ENCODE results near the gene ZMIZ2. TPM values are rescaled to one million over a fixed set of nuclear protein-coding genes. Genes with fewer than 3 reads are reported as not detected.

The ZMIZ2 gene
- polyA plus RNA-seq, 2 donors, result 22.5 to 66.6 TPM

DNA sequence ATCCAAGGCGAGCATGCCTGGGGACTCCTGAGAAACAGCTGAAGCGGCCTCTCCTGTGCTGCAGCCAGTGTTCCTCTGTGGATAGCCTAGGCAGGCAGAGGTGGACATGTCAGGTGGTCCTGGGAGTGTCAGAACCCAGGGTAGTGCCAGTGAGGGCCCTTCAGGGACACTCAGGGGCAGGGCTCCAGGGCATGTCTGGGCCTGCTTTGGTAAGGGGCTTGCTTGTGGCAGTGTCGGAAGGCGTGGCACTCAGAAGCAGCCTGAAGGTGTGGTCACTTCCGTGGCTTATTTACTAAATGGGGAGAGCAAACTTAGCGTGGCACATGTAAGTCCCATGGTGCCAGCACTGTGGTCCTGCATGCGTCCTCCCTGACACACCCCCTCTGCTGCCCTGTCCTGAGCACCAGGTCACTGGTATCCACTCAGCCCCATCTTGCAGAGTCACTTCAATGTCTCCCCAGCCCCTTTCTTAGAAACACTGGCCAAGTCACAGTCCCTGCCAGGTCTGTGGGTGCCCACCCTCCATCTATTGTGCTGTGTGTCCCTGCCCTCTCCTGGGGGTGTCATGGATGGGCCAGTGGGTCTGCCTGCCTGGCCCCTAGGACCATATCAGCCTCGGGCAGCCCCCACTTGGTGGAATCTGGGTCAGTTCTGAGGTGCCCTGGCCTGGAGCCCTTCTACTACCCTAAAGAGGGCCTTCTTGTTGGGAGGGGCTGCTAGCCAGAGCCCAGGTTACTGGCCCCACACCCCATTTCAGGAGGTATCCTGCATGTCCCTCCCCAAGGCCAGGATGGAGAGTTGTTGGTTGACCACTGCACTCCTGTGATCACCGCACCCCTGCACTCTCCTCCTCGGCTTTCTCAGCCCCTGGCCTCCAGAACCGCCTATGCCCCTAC lies 6.4 kb downstream of the ZMIZ2 start:
- Histone ChIP-seq H3K4me1 (ENCODE audit: control insufficient read depth in 2 of 2, insufficient read depth in 2 of 2, low read length in 1 of 2) (peaks cover 12 to 26% of the 10 kb centered on the region in 2 donors), H3K9me3 (ENCODE audit: control insufficient read depth in 2 of 2, insufficient read depth in 1 of 2, low read depth in 1 of 2, low read length in 1 of 2) (no peaks in the 10 kb centered on the region), H3K27ac (ENCODE audit: low read depth in 2 of 2, low read length in 1 of 2) (peak overlapping the region in 1 of 2 donors; percentile 41), H3K4me3 (ENCODE audit: low read depth in 1 of 2, low read length in 2 of 2) (no peak overlapping the region), H3K27me3 (ENCODE audit: control insufficient read depth in 1 of 2, insufficient read depth in 2 of 2, low read length in 2 of 2) (no peaks in the 10 kb centered on the region), H3K36me3 (ENCODE audit: control insufficient read depth in 2 of 2, insufficient read depth in 2 of 2, low read length in 1 of 2) (peaks cover 12 to 20% of the 10 kb centered on the region in 2 donors)
- 70 to 72% methylated on average over 11 of the region's 11 CpGs for WGBS, 2 donors

GRCh38 chr7:44755698-44756627 lies 7.3 kb downstream of the ZMIZ2 start:
- WGBS, 2 donors, result 65 to 68% methylated on average over 17 of the region's 17 CpGs
- no peak overlapping the region for H3K4me3 ChIP-seq (ENCODE audit: low read depth in 1 of 2, low read length in 2 of 2)
- peaks cover 16 to 26% of the 10 kb centered on the region in 2 donors for H3K36me3 ChIP-seq (ENCODE audit: control insufficient read depth in 2 of 2, insufficient read depth in 2 of 2, low read length in 1 of 2)
- H3K9me3 ChIP-seq (ENCODE audit: control insufficient read depth in 2 of 2, insufficient read depth in 1 of 2, low read depth in 1 of 2, low read length in 1 of 2), result no peaks in the 10 kb centered on the region
- H3K27ac ChIP-seq (ENCODE audit: low read depth in 2 of 2, low read length in 1 of 2), result peak overlapping the region in 1 of 2 donors; percentile 55
- H3K4me1 ChIP-seq (ENCODE audit: control insufficient read depth in 2 of 2, insufficient read depth in 2 of 2, low read length in 1 of 2), result peaks cover 12 to 17% of the 10 kb centered on the region in 2 donors
- no peaks in the 10 kb centered on the region for H3K27me3 ChIP-seq (ENCODE audit: control insufficient read depth in 1 of 2, insufficient read depth in 2 of 2, low read length in 2 of 2)

- Histone ChIP-seq H3K4me3 (ENCODE audit: low read depth in 1 of 2, low read length in 2 of 2) (no peak overlapping the region), H3K27me3 (ENCODE audit: control insufficient read depth in 1 of 2, insufficient read depth in 2 of 2, low read length in 2 of 2) (no peaks in the 10 kb centered on the region), H3K9me3 (ENCODE audit: control insufficient read depth in 2 of 2, insufficient read depth in 1 of 2, low read depth in 1 of 2, low read length in 1 of 2) (no peaks in the 10 kb centered on the region), H3K36me3 (ENCODE audit: control insufficient read depth in 2 of 2, insufficient read depth in 2 of 2, low read length in 1 of 2) (peaks cover 18 to 34% of the 10 kb centered on the region in 2 donors), H3K4me1 (ENCODE audit: control insufficient read depth in 2 of 2, insufficient read depth in 2 of 2, low read length in 1 of 2) (peaks cover 12 to 19% of the 10 kb centered on the region in 2 donors), H3K27ac (ENCODE audit: low read depth in 2 of 2, low read length in 1 of 2) (no peak overlapping the region)
- 80% methylated on average over 12 of the region's 12 CpGs for WGBS, 2 donors
Observed at GRCh38 chr7:44756904-44757303, 8.3 kb downstream of the ZMIZ2 start.

- H3K27ac ChIP-seq (ENCODE audit: low read depth in 2 of 2, low read length in 1 of 2), result no peak overlapping the region
- H3K9me3 ChIP-seq (ENCODE audit: control insufficient read depth in 2 of 2, insufficient read depth in 1 of 2, low read depth in 1 of 2, low read length in 1 of 2), result no peaks in the 10 kb centered on the region
- no peak overlapping the region for H3K4me3 ChIP-seq (ENCODE audit: low read depth in 1 of 2, low read length in 2 of 2)
- H3K27me3 ChIP-seq (ENCODE audit: control insufficient read depth in 1 of 2, insufficient read depth in 2 of 2, low read length in 2 of 2), result no peaks in the 10 kb centered on the region
- H3K36me3 ChIP-seq (ENCODE audit: control insufficient read depth in 2 of 2, insufficient read depth in 2 of 2, low read length in 1 of 2), result peaks cover 18 to 35% of the 10 kb centered on the region in 2 donors
- 70 to 75% methylated on average over 10 of the region's 10 CpGs for WGBS, 2 donors
- H3K4me1 ChIP-seq (ENCODE audit: control insufficient read depth in 2 of 2, insufficient read depth in 2 of 2, low read length in 1 of 2), result peaks cover 12 to 21% of the 10 kb centered on the region in 2 donors
Observed at GRCh38 chr7:44757311-44757710, 8.7 kb downstream of the ZMIZ2 start.

- H3K4me3 ChIP-seq (ENCODE audit: low read depth in 1 of 2, low read length in 2 of 2), result no peak overlapping the region
- H3K27me3 ChIP-seq (ENCODE audit: control insufficient read depth in 1 of 2, insufficient read depth in 2 of 2, low read length in 2 of 2), result no peaks in the 10 kb centered on the region
- peaks cover 12 to 24% of the 10 kb centered on the region in 2 donors for H3K4me1 ChIP-seq (ENCODE audit: control insufficient read depth in 2 of 2, insufficient read depth in 2 of 2, low read length in 1 of 2)
- 91 to 92% methylated on average over 7 of the region's 7 CpGs for WGBS, 2 donors
- H3K9me3 ChIP-seq (ENCODE audit: control insufficient read depth in 2 of 2, insufficient read depth in 1 of 2, low read depth in 1 of 2, low read length in 1 of 2), result no peaks in the 10 kb centered on the region
- no peak overlapping the region for H3K27ac ChIP-seq (ENCODE audit: low read depth in 2 of 2, low read length in 1 of 2)
- peaks cover 18 to 37% of the 10 kb centered on the region in 2 donors for H3K36me3 ChIP-seq (ENCODE audit: control insufficient read depth in 2 of 2, insufficient read depth in 2 of 2, low read length in 1 of 2)
Observed at GRCh38 chr7:44757739-44758138, 9.1 kb downstream of the ZMIZ2 start.

DNA sequence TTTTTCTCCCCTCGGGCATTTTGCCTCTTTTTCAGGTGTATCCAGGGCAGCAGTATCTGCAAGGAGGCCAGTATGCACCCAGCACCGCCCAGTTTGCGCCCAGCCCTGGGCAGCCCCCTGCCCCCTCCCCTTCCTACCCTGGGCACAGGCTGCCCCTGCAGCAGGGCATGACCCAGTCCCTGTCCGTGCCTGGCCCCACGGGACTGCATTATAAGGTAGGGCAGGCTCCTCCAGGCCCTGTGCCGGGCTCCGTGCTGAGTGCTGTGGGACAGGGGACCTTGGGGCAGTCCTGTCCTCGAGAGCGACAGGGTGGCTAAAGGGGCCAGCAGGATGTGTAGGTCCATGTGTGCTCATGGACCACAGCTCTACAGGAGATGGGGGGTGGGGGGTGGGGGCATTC lies 10.6 kb downstream of the ZMIZ2 start:
- peaks cover 18 to 52% of the 10 kb centered on the region in 2 donors for H3K36me3 ChIP-seq (ENCODE audit: control insufficient read depth in 2 of 2, insufficient read depth in 2 of 2, low read length in 1 of 2)
- no peaks in the 10 kb centered on the region for H3K27me3 ChIP-seq (ENCODE audit: control insufficient read depth in 1 of 2, insufficient read depth in 2 of 2, low read length in 2 of 2)
- peaks cover 12 to 22% of the 10 kb centered on the region in 2 donors for H3K4me1 ChIP-seq (ENCODE audit: control insufficient read depth in 2 of 2, insufficient read depth in 2 of 2, low read length in 1 of 2)
- no peaks in the 10 kb centered on the region for H3K9me3 ChIP-seq (ENCODE audit: control insufficient read depth in 2 of 2, insufficient read depth in 1 of 2, low read depth in 1 of 2, low read length in 1 of 2)
- 87 to 93% methylated on average over 9 of the region's 9 CpGs for WGBS, 2 donors
- no peak overlapping the region for H3K4me3 ChIP-seq (ENCODE audit: low read depth in 1 of 2, low read length in 2 of 2)
- no peak overlapping the region for H3K27ac ChIP-seq (ENCODE audit: low read depth in 2 of 2, low read length in 1 of 2)

DNA sequence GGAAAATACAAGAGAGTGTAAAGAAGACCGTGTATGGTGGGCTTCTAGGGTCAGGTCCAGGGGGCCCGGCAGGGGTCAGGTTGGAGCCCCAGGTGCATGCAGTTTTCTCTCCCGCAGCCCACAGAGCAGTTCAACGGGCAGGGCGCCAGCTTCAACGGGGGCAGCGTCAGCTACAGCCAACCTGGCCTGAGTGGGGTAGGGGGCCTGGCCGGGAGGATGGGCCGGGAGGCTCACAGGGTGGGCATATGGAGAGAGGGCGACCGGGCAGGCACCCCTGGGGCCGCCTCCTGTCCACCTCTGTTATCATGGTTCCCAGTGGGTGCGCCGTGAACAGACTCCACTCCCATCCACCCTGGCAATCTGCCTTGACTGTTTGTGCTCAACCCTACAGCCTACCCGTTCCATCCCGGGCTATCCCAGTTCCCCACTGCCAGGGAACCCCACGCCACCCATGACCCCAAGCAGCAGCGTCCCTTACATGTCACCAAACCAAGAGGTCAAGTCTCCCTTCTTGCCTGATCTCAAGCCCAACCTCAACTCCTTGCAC lies 11.5 kb downstream of the ZMIZ2 start:
- WGBS, 2 donors, result 90 to 91% methylated on average over 18 of the region's 18 CpGs
- peaks cover 27 to 60% of the 10 kb centered on the region in 2 donors for H3K36me3 ChIP-seq (ENCODE audit: control insufficient read depth in 2 of 2, insufficient read depth in 2 of 2, low read length in 1 of 2)
- no peak overlapping the region for H3K4me3 ChIP-seq (ENCODE audit: low read depth in 1 of 2, low read length in 2 of 2)
- H3K9me3 ChIP-seq (ENCODE audit: control insufficient read depth in 2 of 2, insufficient read depth in 1 of 2, low read depth in 1 of 2, low read length in 1 of 2), result no peaks in the 10 kb centered on the region
- H3K27me3 ChIP-seq (ENCODE audit: control insufficient read depth in 1 of 2, insufficient read depth in 2 of 2, low read length in 2 of 2), result no peaks in the 10 kb centered on the region
- H3K4me1 ChIP-seq (ENCODE audit: control insufficient read depth in 2 of 2, insufficient read depth in 2 of 2, low read length in 1 of 2), result peaks cover 7 to 16% of the 10 kb centered on the region in 2 donors
- H3K27ac ChIP-seq (ENCODE audit: low read depth in 2 of 2, low read length in 1 of 2), result no peak overlapping the region

- WGBS, 2 donors, result 70 to 75% methylated on average over 48 of the region's 48 CpGs
- H3K27me3 ChIP-seq (ENCODE audit: control insufficient read depth in 1 of 2, insufficient read depth in 2 of 2, low read length in 2 of 2), result no peaks in the 10 kb centered on the region
- peak overlapping the region; percentile 52 to 62 for H3K27ac ChIP-seq (ENCODE audit: low read depth in 2 of 2, low read length in 1 of 2)
- H3K4me3 ChIP-seq (ENCODE audit: low read depth in 1 of 2, low read length in 2 of 2), result peak overlapping the region in 1 of 2 donors; percentile 7
- peaks cover 33 to 72% of the 10 kb centered on the region in 2 donors for H3K36me3 ChIP-seq (ENCODE audit: control insufficient read depth in 2 of 2, insufficient read depth in 2 of 2, low read length in 1 of 2)
- H3K4me1 ChIP-seq (ENCODE audit: control insufficient read depth in 2 of 2, insufficient read depth in 2 of 2, low read length in 1 of 2), result peaks cover 2 to 14% of the 10 kb centered on the region in 2 donors
- H3K9me3 ChIP-seq (ENCODE audit: control insufficient read depth in 2 of 2, insufficient read depth in 1 of 2, low read depth in 1 of 2, low read length in 1 of 2), result no peaks in the 10 kb centered on the region
Observed at GRCh38 chr7:44761207-44762161, 12.8 kb downstream of the ZMIZ2 start.
